ENCODE data around the gene INPP5A.

GRCh38 chr10:132500781-132501415 lies 36.7 kb upstream of the INPP5A start:
- TF ChIP-seq NFE2 (IDR thresholded peaks at IDR 0.05; ENCODE audit: low read depth) (no peak), CTCF (IDR thresholded peaks at IDR 0.05 in 2 of 3, conservative IDR thresholded peaks at IDR 0.05 in 1 of 3; ENCODE audit: insufficient read depth in 2 of 3, low read depth in 1 of 3, low read length in 3 of 3) (no peak), ZNF318 (IDR thresholded peaks at IDR 0.05; ENCODE audit: borderline replicate concordance in 1 of 2, low read depth in 1 of 2) (no peak), SRSF9 (IDR thresholded peaks at IDR 0.05; ENCODE audit: borderline replicate concordance, low read depth, low read length) (no peak), ZSCAN29 (IDR thresholded peaks at IDR 0.05) (no peak), MEF2A (IDR thresholded peaks at IDR 0.05; ENCODE audit: control insufficient read depth, low read depth, low read length) (no peak), ZNF184 (CRISPR knock-in tag; IDR thresholded peaks at IDR 0.05) (no peak), NFYB (IDR thresholded peaks at IDR 0.05; ENCODE audit: extremely low read depth, insufficient read length) (no peak), HINFP (tag; conservative IDR thresholded peaks at IDR 0.05; ENCODE audit: low read depth) (no peak), SMAD3 (CRISPR knock-in tag; conservative IDR thresholded peaks at IDR 0.05) (no peak), TFAP4 (CRISPR knock-in tag; IDR thresholded peaks at IDR 0.05; ENCODE audit: borderline replicate concordance) (no peak), SMARCA4 (IDR thresholded peaks at IDR 0.05) (no peak)

Data from K562 (cell line).